GM19468 (cell line): ENCODE measurements around the gene PTPN22.

Experiments used
- ATAC-seq: cut with Tn5 transposase; IDR thresholded peaks from one replicate; pipeline ENCODE4 v1.9.1; 2021; ENCODE audit warnings: mild to moderate bottlenecking, moderate library complexity, moderate number of reproducible peaks; ENCODE audit not compliant: unreplicated experiment; ENCODE audit errors: extremely low read depth

The PTPN22 gene

GRCh38 chr1:113805639-113806038, 65.9 kb downstream of the PTPN22 start:
- no peak for ATAC-seq

DNA sequence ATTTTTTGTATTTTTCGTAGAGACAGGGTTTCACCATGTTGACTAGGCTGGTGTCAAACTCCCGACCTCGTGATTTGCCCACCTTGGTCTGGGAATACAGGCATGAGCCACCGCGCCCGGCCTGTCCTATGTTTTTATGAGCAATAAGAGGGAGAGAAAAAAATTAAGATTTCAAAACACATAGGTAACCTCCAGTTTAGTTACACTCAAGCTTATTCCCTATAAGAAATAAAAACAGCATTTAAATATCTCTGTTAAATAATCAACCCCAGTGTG, 66.3 kb downstream of the PTPN22 start:
- no peak for ATAC-seq

DNA sequence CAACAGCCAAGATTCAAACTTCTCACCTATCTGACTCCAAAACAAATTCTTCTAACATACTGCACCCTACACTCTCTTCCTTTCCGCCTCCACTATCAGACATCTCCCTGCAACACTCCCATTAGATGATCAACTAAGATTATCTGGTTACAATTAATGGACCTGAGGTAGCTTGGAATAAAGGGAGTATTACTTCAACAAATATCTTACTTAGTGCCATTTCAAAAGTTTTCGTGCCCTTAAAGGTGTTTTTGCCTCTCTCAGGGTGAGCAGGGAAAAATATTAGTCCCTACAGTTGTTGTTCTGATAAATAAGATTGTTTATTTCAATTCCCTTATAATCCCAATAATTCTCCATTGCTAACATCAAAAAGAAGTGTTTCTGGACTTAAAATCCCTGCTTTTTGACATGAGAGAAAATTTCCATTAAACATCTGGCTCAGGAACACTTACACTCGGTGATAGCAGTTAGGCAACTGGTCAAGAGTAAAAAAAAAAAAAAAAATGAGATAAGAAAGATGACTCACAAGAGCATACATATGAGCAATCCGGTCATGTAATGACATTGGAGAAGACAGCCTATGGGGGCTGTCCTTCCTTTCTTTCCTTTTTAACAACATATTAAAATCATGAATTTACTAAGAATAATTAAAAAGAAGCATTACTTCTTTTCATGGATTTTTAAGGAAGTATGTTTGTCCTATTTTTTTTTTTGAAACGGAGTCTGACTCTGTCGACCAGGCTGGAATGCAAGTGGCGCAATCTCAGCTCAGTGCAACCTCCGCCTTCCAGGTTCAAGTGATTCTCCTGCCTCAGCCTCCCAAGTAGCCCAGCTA, 66.9 kb downstream of the PTPN22 start:
- ATAC-seq = no peak

- ATAC-seq = no peak
These were observed 69.0 kb downstream of the PTPN22 start for GRCh38 chr1:113802367-113803007.

- no peak for ATAC-seq
These were observed 71.0 kb downstream of the PTPN22 start for GRCh38 chr1:113800487-113800886.

- no peak for ATAC-seq
These were observed 74.0 kb downstream of the PTPN22 start for GRCh38 chr1:113797472-113797871.

DNA sequence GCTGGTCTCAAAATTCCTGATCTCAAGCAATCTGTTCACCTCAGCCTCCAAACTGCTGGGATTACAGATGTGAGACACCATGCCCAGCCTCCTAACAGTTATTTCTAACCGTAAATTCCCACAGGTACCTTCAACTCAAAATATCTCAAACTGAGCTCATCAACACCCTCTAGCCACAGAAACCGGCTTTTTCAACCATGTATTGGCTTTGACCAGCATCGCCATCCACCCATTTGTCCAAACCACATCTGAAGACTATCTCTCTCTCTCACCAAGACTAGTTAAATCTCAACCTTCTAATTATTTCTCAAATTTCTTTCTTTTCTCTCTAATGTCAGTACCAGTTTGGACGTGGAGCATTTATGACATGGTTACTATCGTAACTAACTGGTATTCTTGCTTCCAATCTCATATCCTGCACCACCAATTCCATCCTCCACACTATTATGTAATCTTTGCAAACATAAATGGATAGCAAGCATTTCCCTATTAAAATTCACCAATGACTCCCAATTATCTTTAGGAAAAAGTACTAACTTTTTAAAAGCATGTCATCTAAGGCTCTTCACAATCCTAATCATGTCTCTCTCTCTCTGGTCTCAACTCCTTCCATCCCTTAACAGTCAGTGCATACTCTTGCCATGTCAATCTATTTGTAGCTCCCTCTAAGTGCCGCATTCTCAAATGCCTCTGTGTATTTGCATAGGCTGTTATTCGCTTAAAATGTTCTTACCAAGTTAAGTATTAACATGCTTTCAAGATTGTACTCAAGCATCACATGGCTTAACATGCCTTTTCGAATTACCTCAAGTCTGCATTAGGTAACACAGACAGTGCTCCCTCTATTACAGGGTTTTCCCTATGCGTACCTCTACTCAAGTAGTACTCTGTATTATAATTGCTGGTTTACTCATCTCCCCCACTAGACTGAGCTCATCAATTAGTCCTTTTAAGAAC, 77.4 kb downstream of the PTPN22 start:
- ATAC-seq = peak; percentile 19

DNA sequence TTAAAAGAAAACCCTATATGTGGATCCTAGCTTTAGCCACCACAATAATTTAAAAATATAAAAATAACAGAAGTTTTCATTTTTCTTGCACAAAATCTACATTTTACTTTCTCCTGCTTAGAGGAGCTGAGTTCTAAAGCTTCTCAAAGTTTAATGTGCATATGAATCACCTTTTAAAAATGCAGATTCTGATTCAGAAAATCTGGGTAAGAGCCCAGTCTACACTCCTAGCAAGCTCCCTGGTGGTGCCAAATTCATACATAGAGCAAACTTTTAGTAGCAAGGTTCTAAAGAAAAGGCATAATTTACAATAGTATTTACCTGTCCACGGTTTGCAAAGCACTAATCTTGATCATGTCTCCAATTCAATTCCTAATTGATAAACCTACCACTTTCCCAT, 78.5 kb downstream of the PTPN22 start:
- no peak for ATAC-seq

DNA sequence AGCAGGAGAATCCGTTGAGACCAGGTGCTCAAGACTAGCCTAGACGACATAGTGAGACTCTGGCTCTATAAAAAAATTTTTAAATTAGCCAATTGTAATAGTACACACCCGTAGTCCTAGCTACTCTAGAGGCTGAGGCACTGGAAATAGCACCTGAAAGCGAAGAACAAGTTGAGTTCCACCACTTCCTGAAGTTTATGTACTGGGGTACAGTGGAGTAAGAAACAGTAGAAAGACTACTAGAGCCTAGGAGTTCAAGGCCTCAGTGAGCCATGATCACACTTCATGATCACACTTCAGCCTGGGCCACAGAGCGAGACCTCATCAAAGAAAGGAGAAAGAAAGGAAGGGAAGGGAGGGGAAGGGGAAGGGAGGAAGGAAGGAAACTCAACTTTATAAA, 79.0 kb downstream of the PTPN22 start:
- no peak for ATAC-seq

DNA sequence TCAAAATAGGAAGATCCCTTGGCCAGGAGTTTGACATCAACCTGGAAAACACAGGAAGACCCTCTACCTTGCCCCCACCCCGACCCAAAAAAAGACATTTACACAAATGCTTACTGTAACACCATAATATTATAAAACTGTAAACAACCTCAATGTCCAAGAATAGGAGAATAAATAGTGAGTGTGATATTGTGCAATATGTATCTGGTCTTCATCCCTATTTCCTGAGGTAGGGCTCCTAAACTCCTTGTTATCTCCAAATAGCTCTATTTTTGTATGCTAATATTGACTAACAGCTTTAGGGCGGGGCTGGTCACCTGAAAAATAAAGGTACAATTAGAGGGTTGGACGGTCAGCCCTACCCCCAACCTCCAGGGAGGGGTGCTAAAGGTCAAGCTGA, 82.7 kb downstream of the PTPN22 start:
- ATAC-seq = no peak

DNA sequence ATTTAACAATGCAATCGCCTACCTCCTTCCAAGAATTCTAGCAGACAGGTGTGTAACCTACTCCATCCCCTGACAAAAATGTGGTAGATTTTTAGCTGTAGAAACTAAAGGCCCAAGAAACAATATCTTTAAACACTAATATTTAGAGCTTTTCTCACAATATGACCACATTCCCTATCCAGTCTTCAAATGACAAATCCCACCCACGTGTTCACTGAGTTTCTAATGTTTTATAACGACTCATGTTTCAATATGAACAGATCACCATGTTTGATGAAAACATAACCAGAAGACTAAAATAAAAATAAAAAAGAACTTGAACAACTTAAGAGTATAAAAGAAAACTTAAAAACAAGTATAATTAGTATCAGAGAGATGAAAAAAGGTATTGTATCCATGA, 83.8 kb downstream of the PTPN22 start:
- no peak for ATAC-seq

GRCh38 chr1:113786069-113786468, 85.4 kb downstream of the PTPN22 start:
- ATAC-seq = no peak

- peak; percentile 45 for ATAC-seq
These were observed 87.3 kb downstream of the PTPN22 start for GRCh38 chr1:113784104-113784779.

DNA sequence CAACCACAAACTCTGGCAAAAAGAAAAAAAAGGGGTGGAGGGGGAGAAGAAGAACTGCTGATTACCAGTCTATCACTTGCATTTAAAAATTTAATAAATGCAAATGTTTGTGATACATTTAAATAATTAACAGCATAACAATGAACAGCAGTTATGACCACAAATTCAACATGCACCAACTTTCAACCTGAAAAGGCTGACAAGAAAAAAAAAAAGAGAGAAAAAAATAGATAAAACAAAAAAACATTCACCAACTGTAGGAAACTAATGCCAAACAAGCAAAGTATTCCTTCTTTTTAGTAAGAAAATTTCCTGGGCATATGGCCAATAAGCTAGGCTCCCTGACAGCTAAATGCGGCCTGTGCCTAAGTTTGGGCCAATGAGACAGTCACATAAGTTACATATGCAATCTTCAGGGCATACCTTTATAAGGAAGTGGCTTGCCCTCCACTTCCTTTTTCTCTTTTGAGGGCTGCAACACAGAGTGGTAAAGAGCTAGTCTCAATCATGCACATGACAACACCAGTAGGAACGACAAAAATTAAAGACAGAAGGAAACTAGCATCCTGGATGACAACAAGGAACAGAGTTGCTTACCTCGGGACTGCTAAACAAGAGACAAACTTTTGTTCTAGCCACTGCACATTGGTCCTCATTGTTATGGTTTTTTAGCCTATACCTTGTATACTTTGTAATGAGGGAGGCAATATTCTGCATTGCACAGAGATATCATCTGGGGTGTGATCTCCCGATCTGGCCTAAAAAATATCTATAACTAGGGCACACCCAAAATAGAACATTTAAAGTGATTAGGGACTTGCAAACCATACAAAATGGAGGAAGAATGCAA, 88.0 kb downstream of the PTPN22 start:
- ATAC-seq = peak; percentile 66

- ATAC-seq = no peak
These were observed 89.1 kb downstream of the PTPN22 start for GRCh38 chr1:113782406-113782805.

GRCh38 chr1:113780374-113781146, 91.0 kb downstream of the PTPN22 start:
- no peak for ATAC-seq

- no peak for ATAC-seq
These were observed 92.0 kb downstream of the PTPN22 start for GRCh38 chr1:113779542-113779941.

- ATAC-seq = no peak
These were observed 94.0 kb downstream of the PTPN22 start for GRCh38 chr1:113777561-113777960.

GRCh38 chr1:113770031-113770430, 101.5 kb downstream of the PTPN22 start:
- no peak for ATAC-seq
